Tibial nerve (tissue), 3 donors: ENCODE measurements around the gene NXPH4.

ENCODE experiments used
- POLR2A ChIP-seq, 2 donors: fragments of 450-650 bp; IDR thresholded peaks; one replicate each; pipeline ENCODE4 v1.6.1; 2017; ENCODE audit warnings: antibody characterized with exemption in 2 of 2, mild to moderate bottlenecking in 2 of 2, moderate library complexity in 2 of 2
- TF ChIP-seq, protein P1 (sequence below), 5 experiments: fragments of 200-600 bp in 3 of 5; fragments of 450-650 bp in 2 of 5; sonication (generic) in 3 of 5; IDR thresholded peaks; one replicate each; pipeline ENCODE4 v1.5.1; 2016 to 2019; ENCODE audit warnings: antibody characterized with exemption in 5 of 5, mild to moderate bottlenecking in 3 of 5, moderate library complexity in 2 of 5

GRCh38 chr12:57266681-57267080 lies 50.1 kb downstream of the NXPH4 start:
- TF ChIP-seq, protein P1, sequence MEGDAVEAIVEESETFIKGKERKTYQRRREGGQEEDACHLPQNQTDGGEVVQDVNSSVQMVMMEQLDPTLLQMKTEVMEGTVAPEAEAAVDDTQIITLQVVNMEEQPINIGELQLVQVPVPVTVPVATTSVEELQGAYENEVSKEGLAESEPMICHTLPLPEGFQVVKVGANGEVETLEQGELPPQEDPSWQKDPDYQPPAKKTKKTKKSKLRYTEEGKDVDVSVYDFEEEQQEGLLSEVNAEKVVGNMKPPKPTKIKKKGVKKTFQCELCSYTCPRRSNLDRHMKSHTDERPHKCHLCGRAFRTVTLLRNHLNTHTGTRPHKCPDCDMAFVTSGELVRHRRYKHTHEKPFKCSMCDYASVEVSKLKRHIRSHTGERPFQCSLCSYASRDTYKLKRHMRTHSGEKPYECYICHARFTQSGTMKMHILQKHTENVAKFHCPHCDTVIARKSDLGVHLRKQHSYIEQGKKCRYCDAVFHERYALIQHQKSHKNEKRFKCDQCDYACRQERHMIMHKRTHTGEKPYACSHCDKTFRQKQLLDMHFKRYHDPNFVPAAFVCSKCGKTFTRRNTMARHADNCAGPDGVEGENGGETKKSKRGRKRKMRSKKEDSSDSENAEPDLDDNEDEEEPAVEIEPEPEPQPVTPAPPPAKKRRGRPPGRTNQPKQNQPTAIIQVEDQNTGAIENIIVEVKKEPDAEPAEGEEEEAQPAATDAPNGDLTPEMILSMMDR (IDR thresholded peaks at IDR 0.05) = no peak
- TF ChIP-seq POLR2A (IDR thresholded peaks at IDR 0.05) = no peak
